Vagina (tissue), 2 donors: ENCODE measurements around the gene TBC1D24. TPM values are rescaled to one million over a fixed set of nuclear protein-coding genes. Genes with fewer than 3 reads are reported as not detected.

Experiments
- DNase-seq, 2 donors: peaks; one replicate each; pipeline ENCODE4 v3.0.0-alpha.2; 2017; ENCODE audit errors: extremely low spot score in 2 of 2
- H3K27ac ChIP-seq: fragments of 200-600 bp; sonication (generic); one replicate; pipeline ENCODE4 v1.5.1; 2019
- H3K27me3 ChIP-seq: fragments of 200-600 bp; sonication (generic); one replicate; pipeline ENCODE4 v1.5.1; 2019
- H3K36me3 ChIP-seq, 2 donors: fragments of 200-600 bp; sonication (generic); one replicate each; pipeline ENCODE4 v1.5.1; 2017 to 2019
- H3K4me1 ChIP-seq: fragments of 200-600 bp; sonication (generic); one replicate; pipeline ENCODE4 v1.5.1; 2019
- H3K4me3 ChIP-seq, 2 donors: fragments of 200-600 bp; sonication (generic); 1 replicate in 1 of 2; 2 replicates in 1 of 2; pipeline ENCODE4 v1.5.1; 2016 to 2019
- H3K9me3 ChIP-seq: fragments of 200-600 bp; sonication (generic); one replicate; pipeline ENCODE4 v1.5.1; 2019
- CTCF ChIP-seq, 3 experiments: fragments of 450-650 bp in 2 of 3; fragments of 200-600 bp in 1 of 3; sonication (generic) in 1 of 3; IDR thresholded peaks; one replicate each; pipeline ENCODE4 v1.5.1; 2017 to 2019; ENCODE audit warnings: antibody characterized with exemption in 3 of 3, mild to moderate bottlenecking in 2 of 3, moderate library complexity in 2 of 3
- POLR2A ChIP-seq, 2 donors: fragments of 450-650 bp; IDR thresholded peaks; one replicate each; pipeline ENCODE4 v1.6.1; 2017; ENCODE audit warnings: antibody characterized with exemption in 2 of 2, mild to moderate bottlenecking in 2 of 2, moderate library complexity in 2 of 2
- POLR2AphosphoS5 ChIP-seq, 2 donors: sonication (generic); formaldehyde crosslinking; IDR thresholded peaks; one replicate each; pipeline ENCODE4 v1.9.0; 2017; ENCODE audit warnings: antibody characterized with exemption in 2 of 2, mild to moderate bottlenecking in 2 of 2, low read depth in 1 of 2; ENCODE audit not compliant: insufficient read depth in 1 of 2
- intact Hi-C: fragments of 100-400 bp; cut with DNase I; formaldehyde crosslinking; loops from one replicate; pipeline ENCODE4 v1.15.1; 2023
- total RNA-seq: library from RNA; depleted of rRNA; stranded (reverse); fragments of >200 nt; gene quantifications from one replicate; pipeline ENCODE4 v1.2.3, GENCODE V29; 2016

Gene TBC1D24
- total RNA-seq, 1 donor from 2014 or later, result 9.6 TPM

GRCh38 chr16:2517954-2518605 is 43.2 kb downstream of the TBC1D24 start:
- Histone ChIP-seq H3K9me3 (no peaks in the 10 kb centered on the region), H3K4me3 (no peak overlapping the region), H3K4me1 (peaks cover 68% of the 10 kb centered on the region), H3K36me3 (peaks cover 0 to 1% of the 10 kb centered on the region in 2 donors), H3K27ac (peak overlapping the region; percentile 72), H3K27me3 (no peaks in the 10 kb centered on the region)
- no peak for DNase-seq
- intact Hi-C loops, result loop anchor here (10.0 kb wide), 2 partner anchors 263 to 363 kb away; partner anchors contain the start of genes ECI1 and TRAF7
- TF ChIP-seq CTCF (IDR thresholded peaks at IDR 0.05), result no peak
- TF ChIP-seq POLR2A (IDR thresholded peaks at IDR 0.05), result no peak
- no peak for TF ChIP-seq POLR2AphosphoS5 (IDR thresholded peaks at IDR 0.05; ENCODE audit: insufficient read depth in 1 of 2, low read depth in 1 of 2)

GRCh38 chr16:2518823-2519710 is 44.1 kb downstream of the TBC1D24 start:
- H3K36me3 ChIP-seq, result peaks cover 0 to 5% of the 10 kb centered on the region in 2 donors
- H3K9me3 ChIP-seq, result no peaks in the 10 kb centered on the region
- DNase-seq, result no peak
- no peaks in the 10 kb centered on the region for H3K27me3 ChIP-seq
- peak overlapping the region; percentile 72 for H3K27ac ChIP-seq
- peaks cover 64% of the 10 kb centered on the region for H3K4me1 ChIP-seq
- H3K4me3 ChIP-seq, result peak overlapping the region; percentile 62 to 72
- TF ChIP-seq CTCF (IDR thresholded peaks at IDR 0.05) (no peak), POLR2A (IDR thresholded peaks at IDR 0.05) (no peak), POLR2AphosphoS5 (IDR thresholded peaks at IDR 0.05; ENCODE audit: insufficient read depth in 1 of 2, low read depth in 1 of 2) (no peak)
- intact Hi-C loops, result loop anchor here (10.0 kb wide), 2 partner anchors 264 to 364 kb away; partner anchors contain the start of genes ECI1 and TRAF7

GRCh38 chr16:2519711-2520080 is 44.8 kb downstream of the TBC1D24 start:
- Histone ChIP-seq H3K4me1 (peaks cover 64% of the 10 kb centered on the region), H3K27me3 (no peaks in the 10 kb centered on the region), H3K27ac (peak overlapping the region; percentile 72), H3K4me3 (peak overlapping the region; percentile 62 to 72), H3K36me3 (peaks cover 0 to 12% of the 10 kb centered on the region in 2 donors), H3K9me3 (no peaks in the 10 kb centered on the region)
- no peak for DNase-seq
- intact Hi-C loops, result loop anchor here (10.0 kb wide), 2 partner anchors 265 to 365 kb away; partner anchors contain the start of genes ECI1 and TRAF7
- TF ChIP-seq POLR2AphosphoS5 (IDR thresholded peaks at IDR 0.05; ENCODE audit: insufficient read depth in 1 of 2, low read depth in 1 of 2) (no peak), CTCF (IDR thresholded peaks at IDR 0.05) (no peak), POLR2A (IDR thresholded peaks at IDR 0.05) (no peak)

DNA sequence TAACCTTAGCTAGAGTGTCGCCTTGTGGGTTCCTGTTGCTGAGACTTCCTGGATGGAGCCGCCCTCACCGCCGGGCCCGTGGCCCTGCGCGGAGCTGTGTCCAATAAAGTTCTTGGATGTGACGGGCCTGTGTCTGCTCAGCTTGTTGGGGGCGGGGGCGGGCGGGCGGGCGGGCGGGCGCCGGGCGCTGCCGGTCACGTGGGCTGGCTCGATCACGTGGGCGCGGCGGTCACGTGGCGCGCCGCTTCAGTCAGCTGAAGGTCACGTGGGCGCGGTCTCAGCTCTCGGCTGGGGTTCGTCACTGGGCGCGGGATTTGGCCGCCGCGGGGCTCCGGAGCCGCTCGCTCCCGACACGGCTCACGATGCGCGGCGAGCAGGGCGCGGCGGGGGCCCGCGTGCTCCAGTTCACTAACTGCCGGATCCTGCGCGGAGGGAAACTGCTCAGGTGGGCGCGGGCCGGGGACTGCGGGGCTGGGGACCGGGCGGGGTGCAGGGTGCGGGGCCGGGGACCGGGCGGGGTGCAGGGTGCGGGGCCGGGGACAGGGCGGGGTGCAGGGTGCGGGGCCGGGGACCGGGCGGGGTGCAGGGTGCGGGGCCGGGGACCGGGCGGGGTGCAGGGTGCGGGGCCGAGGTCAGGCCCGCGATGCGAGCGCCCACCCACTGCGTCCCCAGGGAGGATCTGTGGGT is 45.3 kb downstream of the TBC1D24 start, which contains the start of gene AMDHD2:
Gene AMDHD2, plus strand, starts transcription at position 275 of the 687 bp plus-strand sequence. Its CDS starts 88 bp downstream, at position 363.
- H3K4me3 ChIP-seq, result peak within 1 kb of the TSS; percentile 62 to 72
- TF ChIP-seq CTCF (IDR thresholded peaks at IDR 0.05), result no peak
- peak in 1 of 2 donors; percentile 36 for TF ChIP-seq POLR2AphosphoS5 (IDR thresholded peaks at IDR 0.05; ENCODE audit: insufficient read depth in 1 of 2, low read depth in 1 of 2)
- TF ChIP-seq POLR2A (IDR thresholded peaks at IDR 0.05), result peak in 1 of 2 donors; percentile 48
- H3K9me3 ChIP-seq, result no peaks in the 10 kb centered on the region
- peaks cover 58% of the 10 kb centered on the region for H3K4me1 ChIP-seq
- intact Hi-C loops, result no loop called here
- H3K36me3 ChIP-seq, result peaks cover 0 to 13% of the 10 kb centered on the region in 2 donors
- no peaks in the 10 kb centered on the region for H3K27me3 ChIP-seq
- peak within 1 kb of the TSS; percentile 72 for H3K27ac ChIP-seq
- no peak for DNase-seq
